GM19193 (cell line): ENCODE results near the gene DNAH11.

Source experiments
- POLR2A ChIP-seq: IDR thresholded peaks from 4 replicates; pipeline ENCODE4 v1.6.1; 2011; ENCODE audit not compliant: insufficient read depth, insufficient read length; ENCODE audit errors: extremely low read depth

The DNAH11 gene

DNA sequence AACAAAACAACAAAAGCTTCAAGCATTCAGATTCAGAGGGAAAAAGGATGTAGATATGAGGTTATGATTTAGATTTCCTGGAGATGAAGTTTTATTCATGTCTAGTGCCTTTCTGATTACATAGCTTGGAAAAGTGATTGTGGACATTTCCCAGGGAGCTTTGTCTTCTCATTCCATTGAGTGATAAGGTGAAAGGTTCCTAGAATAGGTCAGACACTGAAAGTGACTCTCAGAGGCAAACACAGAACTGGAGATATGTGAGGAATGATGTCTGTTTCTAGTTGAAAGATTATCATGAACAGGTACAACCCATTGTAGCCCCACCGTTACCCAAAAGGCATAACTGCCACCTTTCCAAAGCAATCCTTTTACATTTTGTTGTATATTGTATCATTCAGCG is 223.4 kb downstream of the DNAH11 start:
- no peak for TF ChIP-seq POLR2A

DNA sequence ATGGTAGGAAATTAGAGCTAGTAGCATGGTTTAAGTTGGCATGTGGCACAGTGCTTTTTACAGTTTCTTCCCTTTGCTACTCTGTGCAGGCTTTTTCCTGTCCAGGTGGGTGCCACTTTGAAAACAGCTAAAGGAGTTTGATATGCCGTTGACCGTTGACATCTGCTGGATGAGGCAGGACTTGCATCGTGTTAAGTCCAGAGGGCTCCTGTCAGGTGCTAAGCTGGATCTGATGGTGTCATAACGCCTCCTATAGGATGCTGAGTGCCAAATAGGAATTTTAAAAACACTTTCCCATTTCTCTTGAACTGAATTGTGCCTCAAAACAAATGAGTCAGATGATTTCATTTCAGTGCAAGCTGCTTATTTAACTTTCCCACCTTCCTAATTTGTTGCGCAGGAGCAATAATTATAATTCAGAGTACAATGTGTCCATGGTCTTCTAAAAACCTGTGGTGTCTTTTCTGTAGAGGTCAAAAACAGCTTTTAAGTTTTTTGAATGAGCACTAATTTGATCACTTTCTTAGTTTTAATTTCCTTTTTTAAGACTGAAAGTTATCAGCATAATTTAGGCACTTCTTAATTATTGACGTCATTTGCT is 224.6 kb downstream of the DNAH11 start:
- TF ChIP-seq POLR2A = no peak

DNA sequence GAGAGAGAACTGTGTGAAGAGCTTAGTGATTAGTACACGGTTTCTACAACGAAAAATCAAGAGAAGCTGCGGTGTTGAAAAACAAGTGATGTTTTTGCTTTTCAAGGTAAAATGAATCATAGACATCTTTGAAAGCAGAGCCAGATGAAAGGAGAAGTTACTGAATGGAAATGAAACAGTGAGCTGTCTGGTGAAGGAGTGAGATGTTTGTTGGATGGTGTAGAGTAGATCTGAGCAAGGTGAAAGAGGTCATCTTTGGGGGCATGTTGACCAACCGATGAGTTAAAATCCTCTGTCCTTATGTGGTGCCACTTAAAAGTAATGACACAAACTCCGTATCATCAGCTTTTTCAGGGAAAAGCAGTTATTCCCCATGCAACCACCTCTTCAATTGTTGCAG is 225.4 kb downstream of the DNAH11 start:
- TF ChIP-seq POLR2A = no peak

DNA sequence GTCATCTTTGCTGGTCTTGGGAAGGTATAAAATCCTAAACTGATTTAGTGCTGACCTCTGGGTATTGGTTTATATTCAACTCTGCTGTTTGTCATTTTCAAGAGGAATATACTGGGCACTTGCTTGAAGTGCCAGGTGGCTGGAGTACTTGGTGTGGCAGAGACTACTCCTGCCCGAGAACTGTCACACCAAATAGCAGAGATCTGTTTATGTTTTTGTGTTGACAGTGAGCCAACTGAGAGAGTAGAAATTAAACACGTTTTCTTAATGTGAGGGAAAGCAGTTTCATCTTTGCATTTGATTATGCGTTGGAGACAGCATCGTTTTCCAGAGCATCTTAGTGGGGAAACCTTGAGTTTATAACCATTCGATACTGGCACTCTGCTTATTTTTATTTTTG is 228.4 kb downstream of the DNAH11 start:
- TF ChIP-seq POLR2A = no peak

DNA sequence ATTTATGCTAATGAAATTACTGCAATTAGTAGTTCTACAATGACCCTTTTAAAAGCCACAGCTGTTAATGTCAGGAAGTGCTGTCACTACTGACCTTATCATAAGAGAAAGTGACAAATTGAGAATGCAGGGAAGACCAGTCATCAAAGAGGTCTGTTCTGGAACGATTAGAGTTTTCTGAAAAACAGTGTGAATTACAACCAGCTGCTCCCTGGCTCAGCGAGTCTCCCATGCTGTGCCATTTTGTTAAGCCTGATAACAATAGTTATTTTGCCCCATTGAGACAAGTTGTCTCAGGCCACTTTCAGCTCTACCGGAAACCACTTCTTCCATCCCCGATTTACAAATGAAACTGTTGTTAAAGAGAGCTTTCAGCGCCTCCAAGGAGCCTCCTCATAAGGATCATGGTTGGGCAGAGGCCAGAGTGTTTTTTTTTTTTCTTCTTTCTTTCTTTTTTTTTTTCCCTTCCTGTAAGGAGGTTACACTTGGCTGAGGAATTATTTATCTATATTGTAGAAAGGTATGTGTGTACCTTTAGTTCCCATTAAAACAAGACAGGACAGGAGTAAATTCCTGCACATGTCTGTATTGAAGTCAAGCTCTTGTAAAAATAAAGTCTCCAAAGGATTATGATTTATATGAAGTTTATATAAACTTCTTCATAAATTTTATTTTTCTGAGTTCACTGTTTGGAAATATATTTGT is 229.2 kb downstream of the DNAH11 start:
- no peak for TF ChIP-seq POLR2A

DNA sequence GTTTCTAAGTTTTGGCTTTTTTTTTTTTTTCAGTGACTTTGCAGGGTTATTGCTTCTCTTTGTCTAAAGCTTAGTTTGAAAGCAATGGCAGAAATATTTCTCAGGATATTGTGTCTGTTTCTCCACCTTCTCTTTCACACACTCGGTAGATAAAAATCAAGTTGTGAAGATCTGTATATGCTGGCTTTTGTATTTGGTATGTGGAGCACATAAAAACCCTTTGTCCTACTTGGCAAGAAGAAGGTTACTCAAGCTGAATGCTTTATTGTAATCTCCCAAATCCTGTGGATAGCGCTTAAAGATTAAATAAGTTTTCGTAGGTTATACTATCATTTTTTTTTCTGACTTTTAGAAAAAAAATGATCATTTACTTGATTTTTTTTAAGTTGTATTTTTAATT is 230.5 kb downstream of the DNAH11 start:
- TF ChIP-seq POLR2A = no peak

DNA sequence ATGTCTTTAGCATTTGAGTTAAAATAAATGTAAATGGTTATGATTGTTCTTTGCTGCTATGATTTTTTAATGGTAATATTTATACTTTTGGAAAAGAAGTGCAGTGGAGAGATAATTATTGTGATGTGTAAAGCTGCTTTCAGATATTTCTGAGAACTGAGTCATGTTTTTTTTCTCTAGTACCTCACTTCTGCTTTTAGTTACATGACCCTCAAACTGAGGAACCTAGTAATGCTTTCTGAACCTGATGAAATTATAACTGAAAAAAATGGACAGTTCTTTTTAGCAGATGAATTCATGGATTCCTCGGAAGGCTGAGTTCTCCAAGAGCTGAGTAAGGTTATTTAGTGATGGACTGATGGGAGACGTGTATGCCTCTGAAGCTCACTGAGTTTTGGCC is 235.1 kb downstream of the DNAH11 start:
- no peak for TF ChIP-seq POLR2A

DNA sequence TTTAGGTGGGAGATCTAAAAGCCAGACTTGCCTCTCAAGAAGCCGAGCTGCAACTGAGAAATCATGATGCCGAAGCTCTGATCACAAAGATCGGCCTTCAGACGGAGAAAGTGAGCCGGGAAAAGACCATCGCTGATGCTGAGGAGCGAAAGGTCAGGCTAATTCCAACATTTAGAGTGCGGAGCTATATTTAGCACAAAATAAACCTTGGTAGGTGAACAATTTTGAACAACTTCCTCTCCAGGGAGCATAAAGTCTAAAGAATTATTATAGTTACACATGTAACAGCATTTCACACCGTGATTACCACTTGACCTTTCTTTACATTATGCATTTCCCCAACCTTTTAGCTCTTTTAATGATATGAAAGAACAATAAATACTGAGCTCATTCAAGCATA is 236.1 kb downstream of the DNAH11 start:
- no peak for TF ChIP-seq POLR2A

DNA sequence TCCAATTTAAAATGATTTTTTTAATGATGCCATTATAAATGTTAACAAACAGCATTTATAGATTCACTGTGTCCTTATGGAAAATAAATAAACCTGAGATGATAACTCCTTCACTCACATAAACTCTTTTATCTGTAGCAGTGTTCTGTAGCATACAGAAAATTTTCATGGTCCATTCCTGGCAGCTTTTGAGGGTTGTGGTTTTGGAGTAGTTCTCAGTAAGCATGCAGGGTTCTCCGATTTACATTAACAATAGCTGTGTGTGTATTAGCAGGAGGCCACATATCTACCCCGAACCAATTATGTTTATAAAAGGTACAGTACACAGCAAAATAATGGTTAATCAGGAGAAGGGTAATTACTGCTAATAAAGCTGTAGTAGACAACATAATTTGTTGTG is 240.2 kb downstream of the DNAH11 start:
- TF ChIP-seq POLR2A = no peak

DNA sequence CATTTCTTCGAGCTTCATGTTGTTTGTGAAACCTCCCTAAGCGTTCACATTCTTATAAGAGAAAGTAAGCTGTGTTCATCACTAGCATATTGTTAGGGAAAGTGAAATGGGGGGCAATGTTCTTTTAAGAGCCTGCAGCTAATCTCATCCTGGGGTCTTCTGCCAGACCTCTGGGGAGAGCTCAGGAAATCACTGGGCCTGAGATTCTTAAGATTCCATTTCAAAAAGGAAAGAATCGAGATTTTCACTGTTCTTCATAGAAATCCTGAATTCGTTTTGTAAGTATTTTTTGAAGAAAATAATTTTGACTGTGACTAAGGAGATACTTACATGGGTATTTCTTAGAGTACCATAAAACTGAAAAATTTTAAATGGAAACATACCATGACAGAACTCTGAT is 242.2 kb downstream of the DNAH11 start:
- TF ChIP-seq POLR2A = no peak

DNA sequence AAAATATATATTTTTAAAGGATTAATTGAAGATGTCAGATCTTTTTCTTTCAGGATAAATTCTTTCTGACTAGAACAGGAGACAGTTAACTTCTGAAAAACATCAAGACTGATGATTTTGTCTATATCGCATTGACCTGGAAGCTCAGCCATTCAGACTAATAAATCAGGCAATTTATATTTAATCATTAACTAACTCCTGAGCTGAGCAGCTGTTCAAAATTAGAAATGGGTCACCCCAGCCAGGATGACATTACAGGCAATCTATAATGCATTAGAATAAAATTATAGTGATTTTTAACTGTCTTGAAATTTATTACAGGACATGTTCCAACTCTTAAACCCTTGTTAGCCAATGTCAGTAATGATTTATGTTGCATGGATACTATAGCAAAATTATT is 263.0 kb downstream of the DNAH11 start:
- TF ChIP-seq POLR2A = no peak

DNA sequence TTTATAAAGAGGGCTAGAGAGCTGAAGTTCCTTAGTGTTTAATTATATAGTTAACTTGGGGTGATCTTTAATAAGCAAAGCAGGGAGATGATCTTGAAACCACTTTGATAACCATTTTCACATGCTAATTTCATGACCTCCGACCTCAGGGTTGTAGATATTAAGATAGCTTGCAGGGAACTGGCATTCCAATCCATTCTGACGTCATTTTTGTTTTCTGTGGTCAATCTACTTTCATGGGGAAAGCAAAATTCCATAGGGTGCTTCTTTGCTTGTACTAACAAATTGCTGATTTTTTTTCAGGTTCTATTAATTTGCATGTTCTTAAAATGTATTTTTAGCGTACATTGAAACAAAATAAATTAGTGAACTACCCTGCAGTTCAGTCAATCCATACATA is 263.5 kb downstream of the DNAH11 start:
- TF ChIP-seq POLR2A = no peak

DNA sequence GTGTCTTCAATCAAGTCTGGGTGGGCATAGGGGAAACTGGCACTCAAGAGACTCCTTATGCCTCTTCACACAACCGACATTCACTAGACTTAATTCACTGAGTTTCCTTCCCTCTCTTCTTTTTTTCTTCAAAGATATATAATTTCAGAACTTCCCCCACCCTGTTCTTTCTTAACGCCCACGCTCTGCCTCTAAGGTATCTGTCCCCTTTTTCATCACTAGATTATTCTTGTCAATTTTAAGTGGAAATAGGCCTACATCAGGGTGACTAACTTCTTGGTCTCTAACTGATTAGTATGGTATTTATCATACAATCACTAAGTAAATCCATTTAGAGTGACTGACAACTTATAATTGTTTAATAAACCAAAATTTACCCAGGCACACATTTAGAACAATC is 276.2 kb downstream of the DNAH11 start:
- TF ChIP-seq POLR2A = no peak

DNA sequence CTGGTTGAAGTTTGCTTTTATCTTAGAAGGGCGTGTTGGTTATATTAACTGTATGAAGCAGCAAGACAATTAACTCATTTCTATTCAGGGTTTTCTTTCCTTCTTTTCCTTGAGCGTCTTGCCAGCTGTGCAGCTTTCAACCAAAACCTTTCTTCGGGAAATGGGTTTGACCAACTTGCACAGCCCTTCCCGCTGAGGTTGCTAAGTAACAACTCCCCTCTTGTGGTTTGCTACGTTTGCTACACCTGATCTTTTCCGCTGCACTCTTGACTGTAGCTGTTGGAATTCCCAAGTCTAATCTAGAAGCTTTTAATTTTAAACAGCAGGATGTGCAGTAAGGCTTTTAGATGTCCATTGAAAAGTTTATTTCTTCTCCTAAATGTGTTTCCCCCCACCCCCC is 286.0 kb downstream of the DNAH11 start:
- TF ChIP-seq POLR2A = no peak

DNA sequence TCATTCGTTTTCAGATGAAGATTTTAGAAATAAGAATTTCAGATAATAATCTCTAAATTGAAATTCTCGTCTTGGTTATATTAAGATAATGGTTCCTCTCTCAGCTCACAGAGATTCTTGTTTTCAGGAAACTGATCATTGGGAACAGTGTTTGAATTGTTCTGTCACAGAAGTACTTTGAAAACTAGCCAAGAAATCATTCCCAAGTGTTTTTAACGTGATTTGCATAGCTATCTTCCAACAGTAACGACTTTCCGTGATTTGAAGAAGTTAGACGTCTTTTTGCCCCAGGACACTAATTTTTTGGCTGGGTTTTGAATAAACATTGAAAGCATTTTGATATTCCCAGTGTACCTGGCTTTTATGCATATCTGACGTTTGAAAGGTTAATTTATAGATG is 286.9 kb downstream of the DNAH11 start:
- TF ChIP-seq POLR2A = no peak

DNA sequence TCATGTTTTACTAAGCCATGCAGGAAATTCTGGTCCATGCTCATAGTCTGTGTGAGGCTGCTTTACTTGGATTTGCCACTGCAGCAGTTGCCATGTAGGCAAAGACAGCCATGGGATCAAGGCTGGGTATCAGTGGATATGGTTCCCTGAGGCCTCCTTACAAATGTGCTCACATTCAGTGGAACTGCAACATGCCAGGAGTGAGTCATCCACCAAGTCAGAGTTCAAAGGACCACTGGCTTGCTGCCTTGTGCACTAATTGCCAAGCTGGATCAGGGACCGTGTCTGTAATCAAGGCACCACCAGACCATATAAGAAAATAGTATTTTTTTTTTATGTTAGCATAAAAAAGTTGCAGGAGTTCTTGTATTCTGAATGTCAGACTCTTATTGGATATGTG is 301.9 kb downstream of the DNAH11 start:
- no peak for TF ChIP-seq POLR2A

DNA sequence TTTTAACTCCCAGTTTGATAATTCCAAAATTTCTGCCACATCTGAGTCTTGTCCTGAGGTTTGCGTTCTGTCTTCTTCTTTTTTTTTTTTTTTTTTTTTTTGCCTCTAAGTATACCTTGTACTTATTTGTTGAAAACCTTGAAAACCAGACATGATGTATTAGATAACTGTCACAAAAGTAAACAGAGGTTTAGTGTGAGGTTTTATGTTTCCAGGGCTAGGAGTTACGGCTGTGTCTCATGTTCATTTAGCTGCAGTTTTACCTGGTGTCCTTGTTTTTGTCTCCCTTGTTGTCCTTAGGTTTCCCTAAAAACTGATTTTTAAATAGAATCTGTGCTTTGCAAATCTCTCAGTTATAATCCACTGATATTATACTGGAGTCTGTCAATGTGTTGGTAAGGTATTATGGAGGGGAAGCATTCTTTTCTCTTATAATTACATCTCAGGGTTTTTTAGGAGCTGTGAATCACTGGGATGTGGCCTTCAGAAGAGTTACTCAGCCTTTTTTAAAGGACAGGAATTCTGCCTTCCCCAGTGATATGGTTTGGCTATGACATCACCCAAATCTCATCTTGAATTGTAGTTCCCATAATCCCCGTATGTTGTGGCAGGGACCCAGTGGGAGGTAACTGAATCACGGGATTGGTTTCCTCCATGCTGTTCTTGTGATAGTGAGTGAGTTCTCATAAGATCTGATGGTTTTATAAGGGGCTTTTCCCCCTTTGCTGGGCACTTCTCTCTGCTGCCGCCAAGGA is 307.9 kb downstream of the DNAH11 start:
- no peak for TF ChIP-seq POLR2A

DNA sequence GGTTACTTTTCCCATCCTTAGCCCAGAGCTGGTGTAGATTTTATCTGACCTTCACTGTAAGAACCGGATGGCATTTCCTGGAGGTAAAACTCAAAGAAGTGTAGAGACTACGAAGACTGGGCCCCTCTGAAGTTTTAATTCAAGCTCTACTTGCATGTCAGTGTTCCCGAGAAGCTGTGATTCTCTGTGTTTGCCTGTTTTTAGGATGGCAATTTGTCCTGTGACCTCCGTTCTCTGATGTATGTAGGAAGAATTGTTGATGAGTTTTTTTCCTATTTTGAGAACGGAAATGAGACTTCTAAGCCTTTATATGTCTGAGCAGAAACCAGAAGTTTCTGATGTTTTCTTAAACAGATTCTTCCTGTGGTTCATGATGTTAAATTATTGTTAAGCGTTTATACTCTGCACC is 308.7 kb downstream of the DNAH11 start:
- no peak for TF ChIP-seq POLR2A
